PFSK-1 (cell line): ENCODE data around the gene SLC15A2.

ENCODE experiments used
- POLR2AphosphoS5 ChIP-seq: IDR thresholded peaks from 2 replicates; pipeline ENCODE4 v1.6.1; 2012; ENCODE audit warnings: low read depth, mild to moderate bottlenecking, control low read depth, low read length, moderate library complexity
- SIN3A ChIP-seq: IDR thresholded peaks from 2 replicates; pipeline ENCODE4 v1.6.1; 2012; ENCODE audit warnings: mild to moderate bottlenecking, low read length, moderate library complexity, borderline replicate concordance; ENCODE audit not compliant: insufficient read depth
- TAF1 ChIP-seq: IDR thresholded peaks from 2 replicates; pipeline ENCODE4 v1.6.1; 2012; ENCODE audit warnings: low read length, control low read depth, borderline replicate concordance; ENCODE audit not compliant: insufficient read depth
- TF ChIP-seq, protein P1 (sequence below), 2 experiments: IDR thresholded peaks; 2 replicates each; pipeline versions ENCODE4 v1.6.1 to v1.8.0; 2011 to 2012; ENCODE audit warnings: low read depth in 2 of 2, low read length in 2 of 2, control low read depth in 1 of 2, inconsistent platforms in 1 of 2, mild to moderate bottlenecking in 1 of 2, moderate library complexity in 1 of 2; ENCODE audit not compliant: insufficient read depth in 1 of 2

DNA sequence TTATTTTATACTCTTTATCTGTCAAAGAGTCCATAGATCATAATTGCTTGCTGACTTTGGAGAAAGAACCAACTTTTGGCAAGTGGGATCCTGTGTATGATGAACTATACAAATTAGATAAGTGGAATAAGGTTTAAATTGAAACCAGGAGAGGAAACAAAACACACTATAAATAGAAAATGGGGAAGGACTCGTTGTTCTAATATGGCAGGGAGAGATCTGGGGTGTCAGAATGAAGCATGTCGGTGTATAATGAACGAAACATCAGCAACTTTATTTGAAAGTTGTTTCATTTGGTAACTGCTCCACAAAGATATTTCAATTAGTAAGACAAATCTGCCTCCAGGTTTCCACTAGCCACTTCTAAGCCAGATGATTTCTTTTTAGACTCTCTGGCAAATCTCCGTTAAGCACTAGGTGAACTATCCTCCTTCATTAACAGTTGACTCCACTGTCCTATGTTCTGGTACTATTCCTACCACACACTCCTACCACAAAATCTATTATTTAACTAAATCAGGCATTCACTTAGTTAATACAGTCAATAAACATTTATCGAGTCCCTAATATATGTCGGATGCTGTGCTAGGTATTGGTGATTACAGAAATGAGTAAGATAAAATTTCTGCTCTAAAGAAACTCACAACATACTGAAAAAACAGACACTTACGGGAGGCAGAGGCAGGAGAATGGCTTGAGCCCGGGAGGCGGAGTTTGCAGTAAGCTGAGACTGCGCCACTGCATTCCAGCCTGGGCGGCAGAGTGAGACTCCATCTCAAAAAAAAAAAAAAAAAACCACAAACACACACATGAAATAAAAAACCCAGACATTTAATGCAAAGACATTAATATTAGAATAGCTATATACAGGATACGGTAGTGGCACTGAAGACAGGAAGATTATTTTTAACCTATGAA lies 20.1 kb downstream of the SLC15A2 start:
- TF ChIP-seq, protein P1, sequence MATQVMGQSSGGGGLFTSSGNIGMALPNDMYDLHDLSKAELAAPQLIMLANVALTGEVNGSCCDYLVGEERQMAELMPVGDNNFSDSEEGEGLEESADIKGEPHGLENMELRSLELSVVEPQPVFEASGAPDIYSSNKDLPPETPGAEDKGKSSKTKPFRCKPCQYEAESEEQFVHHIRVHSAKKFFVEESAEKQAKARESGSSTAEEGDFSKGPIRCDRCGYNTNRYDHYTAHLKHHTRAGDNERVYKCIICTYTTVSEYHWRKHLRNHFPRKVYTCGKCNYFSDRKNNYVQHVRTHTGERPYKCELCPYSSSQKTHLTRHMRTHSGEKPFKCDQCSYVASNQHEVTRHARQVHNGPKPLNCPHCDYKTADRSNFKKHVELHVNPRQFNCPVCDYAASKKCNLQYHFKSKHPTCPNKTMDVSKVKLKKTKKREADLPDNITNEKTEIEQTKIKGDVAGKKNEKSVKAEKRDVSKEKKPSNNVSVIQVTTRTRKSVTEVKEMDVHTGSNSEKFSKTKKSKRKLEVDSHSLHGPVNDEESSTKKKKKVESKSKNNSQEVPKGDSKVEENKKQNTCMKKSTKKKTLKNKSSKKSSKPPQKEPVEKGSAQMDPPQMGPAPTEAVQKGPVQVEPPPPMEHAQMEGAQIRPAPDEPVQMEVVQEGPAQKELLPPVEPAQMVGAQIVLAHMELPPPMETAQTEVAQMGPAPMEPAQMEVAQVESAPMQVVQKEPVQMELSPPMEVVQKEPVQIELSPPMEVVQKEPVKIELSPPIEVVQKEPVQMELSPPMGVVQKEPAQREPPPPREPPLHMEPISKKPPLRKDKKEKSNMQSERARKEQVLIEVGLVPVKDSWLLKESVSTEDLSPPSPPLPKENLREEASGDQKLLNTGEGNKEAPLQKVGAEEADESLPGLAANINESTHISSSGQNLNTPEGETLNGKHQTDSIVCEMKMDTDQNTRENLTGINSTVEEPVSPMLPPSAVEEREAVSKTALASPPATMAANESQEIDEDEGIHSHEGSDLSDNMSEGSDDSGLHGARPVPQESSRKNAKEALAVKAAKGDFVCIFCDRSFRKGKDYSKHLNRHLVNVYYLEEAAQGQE (IDR thresholded peaks at IDR 0.05; ENCODE audit: insufficient read depth in 1 of 2, low read depth in 2 of 2, low read length in 2 of 2) = no peak
- TF ChIP-seq POLR2AphosphoS5 (no peak), TAF1 (no peak), SIN3A (no peak)
